HG03558 (cell line): ENCODE data around the gene ITPA.

Experiments
- ATAC-seq: cut with Tn5 transposase; IDR thresholded peaks from one replicate; pipeline ENCODE4 v1.9.1; 2021; ENCODE audit warnings: moderate number of reproducible peaks; ENCODE audit not compliant: unreplicated experiment; ENCODE audit errors: extremely low read depth

Gene ITPA

GRCh38 chr20:3209257-3209945 lies at the start of gene ITPA:
ITPA (plus strand) TSS chr20:3209498; CDS start chr20:3209552, 54 bp downstream.
- no peak for ATAC-seq

GRCh38 chr20:3160418-3160817 lies 48.9 kb upstream of the ITPA start:
- ATAC-seq, result no peak

- ATAC-seq, result no peak
These were observed 47.8 kb upstream of the ITPA start for GRCh38 chr20:3161316-3162079.

GRCh38 chr20:3162080-3162611 lies 47.2 kb upstream of the ITPA start:
- ATAC-seq, result no peak

GRCh38 chr20:3163099-3164042 lies 45.9 kb upstream of the ITPA start:
- no peak for ATAC-seq

- no peak for ATAC-seq
These were observed 45.1 kb upstream of the ITPA start for GRCh38 chr20:3164043-3164762.

- ATAC-seq, result no peak
These were observed 44.4 kb upstream of the ITPA start for GRCh38 chr20:3164763-3165410.

GRCh38 chr20:3165473-3166337 lies 43.6 kb upstream of the ITPA start:
- ATAC-seq, result no peak

GRCh38 chr20:3166338-3166912 lies 42.9 kb upstream of the ITPA start:
- ATAC-seq, result no peak

- ATAC-seq, result no peak
These were observed 42.4 kb upstream of the ITPA start for GRCh38 chr20:3166913-3167342.

- ATAC-seq, result no peak
These were observed 41.6 kb upstream of the ITPA start for GRCh38 chr20:3167738-3168078.

- ATAC-seq, result no peak
These were observed 41.0 kb upstream of the ITPA start for GRCh38 chr20:3168079-3168828.

- no peak for ATAC-seq
These were observed 40.3 kb upstream of the ITPA start for GRCh38 chr20:3168829-3169590.

GRCh38 chr20:3171391-3172125 lies 37.7 kb upstream of the ITPA start:
- no peak for ATAC-seq

GRCh38 chr20:3172126-3172932 lies 37.0 kb upstream of the ITPA start:
- ATAC-seq, result no peak
